Central memory CD4-positive, alpha-beta T cell (primary cell): ENCODE measurements around the gene ZNF423.
A peak's percentile ranks its signal among the peaks of the same experiment; 100 is the strongest.

ENCODE experiments used
- DNase-seq: peaks from one replicate; pipeline ENCODE4 v3.0.0; 2022

The ZNF423 gene

GRCh38 chr16:49869731-49870130 lies 13.8 kb upstream of the ZNF423 start:
- DNase-seq, result no peak

GRCh38 chr16:49867796-49868668 lies 12.1 kb upstream of the ZNF423 start:
- no peak for DNase-seq

DNA sequence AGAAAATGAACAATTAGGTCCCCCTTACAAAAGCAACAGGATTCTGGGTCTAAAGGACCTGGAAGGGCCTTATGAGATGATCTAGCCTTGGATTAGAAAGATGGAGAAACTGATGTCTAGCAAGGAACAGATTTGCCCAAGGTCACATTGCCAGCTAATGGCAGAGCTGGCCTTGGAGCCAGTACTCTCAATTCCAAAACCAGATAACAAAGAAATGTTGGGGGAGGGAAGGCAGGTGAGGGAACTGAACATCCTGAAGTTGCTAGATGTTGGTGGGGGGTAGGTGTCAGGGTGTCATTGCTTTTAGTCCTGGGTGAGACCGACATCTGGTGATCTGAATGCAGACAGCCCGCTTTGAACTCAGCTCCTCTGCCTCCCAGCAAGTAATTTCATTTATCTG lies 11.3 kb upstream of the ZNF423 start:
- DNase-seq, result no peak

DNA sequence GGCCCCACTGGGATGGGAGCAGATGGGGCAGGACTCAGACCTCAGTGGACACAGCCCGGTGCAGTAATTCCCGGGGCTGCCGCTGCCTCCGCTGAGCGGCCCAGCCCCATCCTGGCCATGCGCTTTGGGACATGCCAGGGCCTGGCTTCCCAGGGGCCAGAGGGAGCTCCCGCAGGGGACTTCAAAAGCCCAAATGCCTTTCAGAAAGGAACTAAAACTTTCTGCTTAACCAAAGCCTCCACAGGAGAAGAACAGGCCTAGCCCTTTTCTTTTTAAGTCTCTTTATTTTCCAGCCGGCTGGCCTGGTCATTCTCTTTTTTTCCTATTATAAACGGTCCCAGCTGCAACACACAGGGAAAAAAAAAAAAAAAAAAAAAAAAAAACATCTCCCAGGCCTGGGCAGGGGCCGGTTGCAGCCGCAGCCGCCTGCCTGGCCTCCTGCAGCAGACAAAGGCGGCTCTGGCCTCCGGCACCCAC lies 10.7 kb upstream of the ZNF423 start:
- no peak for DNase-seq

DNA sequence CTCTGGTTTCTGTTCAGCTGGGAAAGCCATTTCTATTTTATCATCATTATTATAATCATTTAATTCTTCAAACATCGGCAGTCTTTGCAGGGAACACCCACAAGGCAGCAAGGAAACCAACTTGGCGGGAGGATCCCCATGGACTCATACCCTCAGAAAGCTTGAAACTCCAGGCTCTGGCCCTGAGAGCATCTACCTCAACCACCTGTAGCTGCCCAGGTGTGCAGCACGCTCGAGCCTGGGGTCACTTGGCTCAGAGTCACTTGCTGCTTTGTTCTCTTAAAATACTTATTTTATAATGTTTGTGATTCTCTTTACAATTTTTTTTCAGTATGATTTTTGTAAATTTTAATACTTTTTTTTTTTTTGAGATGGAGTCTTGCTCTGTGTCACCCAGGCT lies 6.8 kb upstream of the ZNF423 start:
- DNase-seq, result no peak

GRCh38 chr16:49861299-49861698 lies 5.4 kb upstream of the ZNF423 start:
- no peak for DNase-seq

GRCh38 chr16:49860593-49860992 lies 4.7 kb upstream of the ZNF423 start:
- DNase-seq, result no peak

GRCh38 chr16:49859125-49859811 lies 3.4 kb upstream of the ZNF423 start:
- DNase-seq, result no peak

DNA sequence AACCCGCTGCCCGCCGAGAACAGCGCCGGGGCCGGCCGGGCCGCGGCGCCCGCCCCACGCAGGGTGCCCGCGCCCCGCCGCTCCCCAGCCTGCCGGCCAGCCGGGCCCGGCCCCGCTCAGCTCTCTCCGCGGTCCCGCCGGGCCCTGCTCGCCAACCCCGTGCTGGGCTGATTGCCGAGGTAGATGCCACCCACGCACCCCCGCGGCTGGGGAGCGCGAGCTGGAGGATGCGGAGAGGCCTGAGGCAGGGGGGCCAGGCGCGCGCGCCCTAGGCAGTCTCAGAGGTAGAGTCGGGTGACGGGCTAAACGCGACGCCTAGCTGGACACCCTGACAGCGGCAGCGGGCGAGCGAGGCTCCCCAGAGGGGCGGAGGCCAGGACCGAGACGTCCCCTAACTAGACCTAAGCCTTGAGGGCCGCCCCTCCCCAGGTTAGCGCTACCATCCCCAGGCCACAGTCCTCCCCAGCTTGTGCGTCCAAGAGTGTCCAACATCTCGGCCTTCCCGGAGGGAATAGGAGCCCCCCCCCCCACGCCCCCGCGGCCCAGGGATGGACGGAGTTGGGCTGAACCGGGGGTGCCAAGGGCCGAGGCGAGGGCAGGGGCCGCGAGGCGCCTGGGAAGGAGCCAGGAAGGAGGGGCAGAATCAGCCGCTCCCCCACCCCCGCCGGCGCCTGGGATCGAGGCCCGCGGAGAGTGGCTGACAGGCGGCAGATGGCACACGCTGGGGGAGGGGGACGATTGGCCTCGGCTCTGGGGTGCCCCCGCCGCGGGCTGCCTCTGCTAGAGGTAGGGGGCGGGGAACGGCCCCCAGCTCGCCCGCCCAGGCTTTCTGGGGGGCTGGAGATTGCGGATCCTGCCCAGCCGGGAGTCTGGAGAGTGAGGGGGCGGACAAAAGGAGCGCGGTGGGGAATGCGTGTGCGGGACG lies 2.5 kb upstream of the ZNF423 start:
- no peak for DNase-seq

GRCh38 chr16:49857423-49858181 lies 1.7 kb upstream of the ZNF423 start:
- peak; percentile 26 for DNase-seq

DNA sequence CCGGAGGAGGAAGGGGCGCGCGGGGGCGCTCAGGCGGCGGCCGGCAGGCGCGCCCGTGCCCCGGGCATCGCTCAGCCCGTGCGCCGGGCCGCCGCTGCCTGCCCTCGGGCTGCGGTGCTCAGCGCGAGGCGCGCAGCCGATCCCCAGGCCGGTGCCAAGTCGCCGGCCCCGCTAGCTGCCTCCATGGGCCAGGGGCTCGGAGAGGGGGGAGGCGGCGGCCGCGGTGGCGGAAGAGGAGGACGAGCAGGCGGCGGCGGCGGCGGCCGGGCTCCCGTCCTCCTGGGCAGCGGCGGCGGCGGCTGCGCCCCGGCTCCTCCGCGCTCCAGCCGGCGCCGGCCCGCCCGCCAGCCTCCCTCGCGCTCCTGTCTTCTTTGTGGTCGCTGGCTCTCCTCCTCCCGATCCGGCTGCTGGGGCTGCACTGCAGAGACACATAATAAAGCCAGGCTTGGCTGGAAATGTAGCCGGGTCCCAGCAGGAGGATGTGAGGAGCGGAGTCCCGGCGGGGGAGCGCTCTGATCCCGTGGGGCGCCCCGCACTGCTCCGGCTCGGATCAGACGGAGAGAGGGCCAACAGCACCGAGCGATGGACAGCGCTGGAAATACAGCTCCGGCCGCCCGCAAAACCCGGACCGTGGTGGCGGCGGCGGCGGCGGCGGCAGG lies 889 bp upstream of the ZNF423 start:
- no peak for DNase-seq

GRCh38 chr16:49855280-49855821 lies 561 bp downstream of the ZNF423 start:
- DNase-seq, result peak; percentile 34

- DNase-seq, result no peak
Measured at GRCh38 chr16:49854796-49855203, 1.1 kb downstream of the ZNF423 start.

- no peak for DNase-seq
Measured at GRCh38 chr16:49854188-49854795, 1.6 kb downstream of the ZNF423 start.

GRCh38 chr16:49852279-49852678 lies 3.6 kb downstream of the ZNF423 start:
- no peak for DNase-seq

GRCh38 chr16:49851468-49851787 lies 4.5 kb downstream of the ZNF423 start:
- DNase-seq, result no peak

GRCh38 chr16:49850558-49851467 lies 5.1 kb downstream of the ZNF423 start:
- DNase-seq, result no peak

DNA sequence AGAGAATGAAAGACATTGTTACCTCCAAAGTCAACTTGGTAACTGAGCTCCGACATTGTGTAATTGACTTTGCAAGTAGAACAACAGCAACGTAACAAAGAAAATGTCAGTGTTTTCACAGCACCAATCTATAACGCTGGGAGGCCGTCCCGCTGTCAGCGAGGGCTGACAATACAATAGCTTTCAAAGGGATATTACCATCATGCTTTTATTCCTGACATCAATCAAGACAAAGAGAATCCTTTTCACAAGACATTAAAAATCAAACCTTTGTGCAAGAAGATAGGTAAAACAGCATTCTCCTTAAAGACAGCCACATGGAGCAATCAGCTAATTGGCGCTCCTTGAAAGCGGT lies 6.2 kb downstream of the ZNF423 start:
- no peak for DNase-seq

DNA sequence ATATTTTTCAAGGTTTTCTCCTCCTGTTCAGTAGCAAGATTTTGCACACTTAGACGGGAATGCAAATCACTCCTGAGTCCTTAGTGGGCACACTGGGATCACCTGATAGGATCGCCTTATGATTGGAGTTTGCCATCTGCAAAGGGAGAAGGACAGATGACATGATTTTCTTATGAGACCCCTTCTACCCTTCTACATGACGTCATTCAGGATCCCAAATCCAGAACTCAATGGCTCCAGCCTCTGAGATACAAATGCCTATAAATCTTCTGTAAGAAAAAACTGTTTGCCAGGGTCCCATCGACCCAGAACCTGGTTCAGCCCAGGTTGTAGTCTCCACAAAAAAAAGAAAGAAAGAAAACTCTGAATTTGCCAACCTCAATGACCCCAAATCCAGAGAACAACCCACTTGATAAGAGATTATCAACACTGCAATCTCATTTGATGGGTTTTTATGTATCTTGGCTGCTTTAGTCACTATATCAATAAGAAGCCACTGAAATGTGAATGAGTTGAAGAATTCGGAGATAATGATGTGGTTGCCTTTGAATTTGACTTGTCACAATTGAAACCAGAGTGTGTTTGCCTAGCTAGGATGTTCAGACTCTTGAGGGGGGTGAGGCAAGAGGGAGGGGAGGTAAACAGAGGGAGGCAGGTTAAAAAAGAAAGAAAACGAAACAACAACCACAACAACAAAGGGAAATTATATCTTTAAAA lies 6.7 kb downstream of the ZNF423 start:
- DNase-seq, result no peak
